ENCODE measurements around the gene ARSB. TPM values are rescaled to one million over a fixed set of nuclear protein-coding genes. Genes with fewer than 3 reads are reported as not detected.

ARSB gene
- total and polyA plus RNA-seq, 2 donors (not counting 1 experiment from before 2014, with no cell fraction given): 4.6 to 9.8 TPM

DNA sequence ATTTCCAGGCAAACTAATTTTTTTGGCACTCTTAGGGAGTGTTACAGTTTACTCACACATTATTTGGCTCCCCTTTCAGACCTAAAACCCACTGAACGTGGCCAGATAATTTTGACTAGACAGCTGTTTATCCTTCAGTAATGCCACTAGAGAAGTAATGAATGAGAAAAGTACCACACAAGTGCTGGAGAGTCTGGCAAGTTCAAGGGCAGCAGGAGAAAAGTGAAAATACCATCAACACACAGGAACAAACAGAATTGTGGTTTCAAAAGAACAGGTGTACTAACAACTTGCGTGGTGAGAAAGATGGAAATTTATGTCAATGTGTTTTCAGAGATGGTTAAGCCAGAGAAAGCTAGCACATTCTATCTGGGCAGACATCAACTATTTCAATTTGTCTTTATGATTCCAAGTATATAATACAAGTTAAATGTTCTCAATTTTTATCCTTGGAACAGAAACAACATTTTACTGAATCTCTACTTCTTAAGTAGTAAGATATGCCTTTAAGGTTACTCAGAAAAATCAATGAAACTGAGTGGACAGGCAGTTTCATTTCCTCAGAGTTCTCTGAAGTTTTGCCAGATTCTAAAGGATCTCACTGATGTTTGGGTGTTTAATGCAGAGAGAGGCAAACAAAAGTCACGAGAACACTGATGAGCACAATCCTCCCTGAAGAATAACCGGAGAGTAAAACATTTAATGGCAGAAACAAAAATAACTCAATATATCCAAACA lies 91.0 kb downstream of the ARSB start:
- Histone ChIP-seq H4K20me1 (ENCODE audit: control insufficient read depth, insufficient read depth, low read length, poor library complexity, severe bottlenecking) (no peaks in the 10 kb centered on the region), H3K4me3 (ENCODE audit: control extremely low read depth in 1 of 5, extremely low read depth in 1 of 5, insufficient read depth in 1 of 5, low read depth in 2 of 5, low read length in 4 of 5) (no peak overlapping the region), H2AFZ (ENCODE audit: insufficient read depth, low read depth, low read length, poor library complexity, severe bottlenecking) (no peak overlapping the region), H3K4me2 (replicated peaks; ENCODE audit: low read depth, low read length, poor library complexity, severe bottlenecking) (no peak overlapping the region), H3K4me1 (ENCODE audit: control insufficient read depth in 2 of 2, insufficient read depth in 2 of 2, low read length in 2 of 2) (peaks cover 12 to 18% of the 10 kb centered on the region in 2 donors), H3K27me3 (replicated peaks in 1 of 4; ENCODE audit: control extremely low read depth in 1 of 4, control insufficient read depth in 3 of 4, insufficient read depth in 4 of 4, low read length in 3 of 4) (no peaks in the 10 kb centered on the region), H3K9me3 (ENCODE audit: control extremely low read depth in 1 of 3, control insufficient read depth in 2 of 3, insufficient read depth in 1 of 3, low read length in 2 of 3) (peaks cover 3 to 9% (median 7%) of the 10 kb centered on the region in 3 donors), H3K27ac (ENCODE audit: low read length in 2 of 2) (no peak overlapping the region), H3K36me3 (replicated peaks in 1 of 2; ENCODE audit: control extremely low read depth in 1 of 2, control insufficient read depth in 1 of 2, extremely low read depth in 1 of 2, insufficient read depth in 2 of 2, low read length in 1 of 2) (no peaks in the 10 kb centered on the region), H3K79me2 (ENCODE audit: control insufficient read depth, insufficient read depth, low read length) (no peaks in the 10 kb centered on the region), H3K9ac (ENCODE audit: low read length) (no peak overlapping the region)
- H3K9me3 Mint-ChIP-seq (ENCODE audit: insufficient read depth): peaks cover 3% of the 10 kb centered on the region
- H3K4me1 Mint-ChIP-seq: peaks cover 23% of the 10 kb centered on the region
- no peaks in the 10 kb centered on the region for H3K27me3 Mint-ChIP-seq
- WGBS (ENCODE audit: insufficient coverage): no CpG with 5 or more reads among the region's 4 CpGs
- TF ChIP-seq, protein P1, sequence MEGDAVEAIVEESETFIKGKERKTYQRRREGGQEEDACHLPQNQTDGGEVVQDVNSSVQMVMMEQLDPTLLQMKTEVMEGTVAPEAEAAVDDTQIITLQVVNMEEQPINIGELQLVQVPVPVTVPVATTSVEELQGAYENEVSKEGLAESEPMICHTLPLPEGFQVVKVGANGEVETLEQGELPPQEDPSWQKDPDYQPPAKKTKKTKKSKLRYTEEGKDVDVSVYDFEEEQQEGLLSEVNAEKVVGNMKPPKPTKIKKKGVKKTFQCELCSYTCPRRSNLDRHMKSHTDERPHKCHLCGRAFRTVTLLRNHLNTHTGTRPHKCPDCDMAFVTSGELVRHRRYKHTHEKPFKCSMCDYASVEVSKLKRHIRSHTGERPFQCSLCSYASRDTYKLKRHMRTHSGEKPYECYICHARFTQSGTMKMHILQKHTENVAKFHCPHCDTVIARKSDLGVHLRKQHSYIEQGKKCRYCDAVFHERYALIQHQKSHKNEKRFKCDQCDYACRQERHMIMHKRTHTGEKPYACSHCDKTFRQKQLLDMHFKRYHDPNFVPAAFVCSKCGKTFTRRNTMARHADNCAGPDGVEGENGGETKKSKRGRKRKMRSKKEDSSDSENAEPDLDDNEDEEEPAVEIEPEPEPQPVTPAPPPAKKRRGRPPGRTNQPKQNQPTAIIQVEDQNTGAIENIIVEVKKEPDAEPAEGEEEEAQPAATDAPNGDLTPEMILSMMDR (IDR thresholded peaks at IDR 0.05): no peak
- TF ChIP-seq EZH2 (IDR thresholded peaks at IDR 0.05; ENCODE audit: borderline replicate concordance, insufficient read depth, low read depth, low read length, poor library complexity, severe bottlenecking): no peak
- DNase-seq (no peak), ATAC-seq (ENCODE audit: low read depth) (no peak)
- intact Hi-C loops (cut with micrococcal nuclease): no loop called here
- ChIA-PET POLR2A (no interaction called here), CTCF (no interaction called here)
- no peak overlapping the region for H3K4me3 Mint-ChIP-seq
- H3K27ac Mint-ChIP-seq: no peak overlapping the region

DNA sequence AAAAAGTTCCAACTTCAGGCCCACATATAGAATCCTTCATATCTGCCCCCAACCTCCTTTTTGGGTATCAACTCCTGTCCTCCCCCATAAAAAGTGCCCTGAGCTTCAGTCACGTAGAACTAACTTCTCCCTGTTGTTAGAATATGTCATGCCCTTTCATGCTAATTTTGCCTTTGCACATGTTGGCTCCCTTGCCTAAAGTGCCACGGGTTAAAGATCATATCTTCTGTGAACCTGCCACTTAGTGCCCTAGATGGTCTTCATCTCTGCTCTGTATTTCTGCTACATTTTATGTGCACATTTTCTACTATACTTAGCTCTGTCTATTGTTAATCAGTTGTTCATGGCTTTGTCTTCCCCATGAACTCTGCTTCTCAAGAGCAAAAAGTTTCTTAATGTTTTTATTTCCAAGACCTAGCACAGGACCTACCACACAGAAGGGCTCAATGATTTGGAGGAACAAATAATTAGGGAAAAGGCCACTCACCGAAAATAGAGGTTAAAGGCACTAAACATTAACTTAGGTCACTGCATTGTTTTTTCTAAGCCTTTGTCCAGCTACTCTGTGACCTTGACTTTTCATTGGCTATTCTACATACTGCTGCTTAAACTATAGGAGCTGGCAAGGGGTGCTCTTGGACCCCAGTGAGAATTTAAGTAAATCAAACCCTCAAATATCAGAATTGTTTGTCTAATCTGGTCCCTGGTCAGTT lies 94.3 kb downstream of the ARSB start:
- Mint-ChIP-seq H3K27ac (no peak overlapping the region), H3K27me3 (no peaks in the 10 kb centered on the region), H3K9me3 (ENCODE audit: insufficient read depth) (no peaks in the 10 kb centered on the region), H3K4me1 (peaks cover 48% of the 10 kb centered on the region), H3K4me3 (no peak overlapping the region)
- Histone ChIP-seq H3K27ac (ENCODE audit: low read length in 2 of 2) (no peak overlapping the region), H3K9ac (ENCODE audit: low read length) (no peak overlapping the region), H4K20me1 (ENCODE audit: control insufficient read depth, insufficient read depth, low read length, poor library complexity, severe bottlenecking) (peaks cover 8% of the 10 kb centered on the region), H2AFZ (ENCODE audit: insufficient read depth, low read depth, low read length, poor library complexity, severe bottlenecking) (no peak overlapping the region), H3K4me1 (ENCODE audit: control insufficient read depth in 2 of 2, insufficient read depth in 2 of 2, low read length in 2 of 2) (peaks cover 36 to 47% of the 10 kb centered on the region in 2 donors), H3K79me2 (ENCODE audit: control insufficient read depth, insufficient read depth, low read length) (no peaks in the 10 kb centered on the region), H3K27me3 (replicated peaks in 1 of 4; ENCODE audit: control extremely low read depth in 1 of 4, control insufficient read depth in 3 of 4, insufficient read depth in 4 of 4, low read length in 3 of 4) (no peaks in the 10 kb centered on the region), H3K4me2 (replicated peaks; ENCODE audit: low read depth, low read length, poor library complexity, severe bottlenecking) (no peak overlapping the region), H3K4me3 (ENCODE audit: control extremely low read depth in 1 of 5, extremely low read depth in 1 of 5, insufficient read depth in 1 of 5, low read depth in 2 of 5, low read length in 4 of 5) (no peak overlapping the region), H3K9me3 (ENCODE audit: control extremely low read depth in 1 of 3, control insufficient read depth in 2 of 3, insufficient read depth in 1 of 3, low read length in 2 of 3) (peaks cover 0 to 5% (median 0%) of the 10 kb centered on the region in 3 donors), H3K36me3 (replicated peaks in 1 of 2; ENCODE audit: control extremely low read depth in 1 of 2, control insufficient read depth in 1 of 2, extremely low read depth in 1 of 2, insufficient read depth in 2 of 2, low read length in 1 of 2) (no peaks in the 10 kb centered on the region)
- intact Hi-C loops (cut with micrococcal nuclease): no loop called here
- WGBS (ENCODE audit: insufficient coverage): 95% methylated on average over 3 of the region's 3 CpGs
- POLR2A ChIA-PET: no interaction called here
- TF ChIP-seq EZH2 (IDR thresholded peaks at IDR 0.05; ENCODE audit: borderline replicate concordance, insufficient read depth, low read depth, low read length, poor library complexity, severe bottlenecking): no peak
- TF ChIP-seq, protein P1 (IDR thresholded peaks at IDR 0.05): no peak
- ATAC-seq (ENCODE audit: low read depth): no peak
- DNase-seq: no peak
- CTCF ChIA-PET: no interaction called here
